Bone marrow (tissue), 2 donors: ENCODE measurements around the gene PHACTR1.

Experiments
- DNase-seq, 2 donors: peaks; one replicate each; lab custom pipeline; 2025; lab: John Stamatoyannopoulos, UW

The PHACTR1 gene

DNA sequence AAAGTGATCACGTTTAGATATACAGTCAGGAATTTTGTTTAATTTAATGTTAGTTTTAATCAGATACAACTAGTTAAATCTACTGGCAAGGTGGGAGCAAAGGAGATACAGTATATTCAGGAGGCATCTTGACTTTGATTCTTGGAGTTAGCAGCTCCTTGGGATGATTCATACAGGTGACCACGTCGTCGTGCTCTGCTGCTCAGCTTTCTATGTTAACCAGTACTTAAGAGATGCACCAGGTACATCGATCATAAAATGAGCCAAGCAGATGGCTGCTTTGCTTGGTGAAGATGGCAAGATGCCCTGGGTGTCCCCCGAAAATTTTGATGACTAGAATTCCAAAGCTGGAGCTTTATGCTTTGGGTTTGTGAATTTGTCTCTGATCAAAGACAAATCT, 547.1 kb downstream of the PHACTR1 start:
- no peak for DNase-seq

DNA sequence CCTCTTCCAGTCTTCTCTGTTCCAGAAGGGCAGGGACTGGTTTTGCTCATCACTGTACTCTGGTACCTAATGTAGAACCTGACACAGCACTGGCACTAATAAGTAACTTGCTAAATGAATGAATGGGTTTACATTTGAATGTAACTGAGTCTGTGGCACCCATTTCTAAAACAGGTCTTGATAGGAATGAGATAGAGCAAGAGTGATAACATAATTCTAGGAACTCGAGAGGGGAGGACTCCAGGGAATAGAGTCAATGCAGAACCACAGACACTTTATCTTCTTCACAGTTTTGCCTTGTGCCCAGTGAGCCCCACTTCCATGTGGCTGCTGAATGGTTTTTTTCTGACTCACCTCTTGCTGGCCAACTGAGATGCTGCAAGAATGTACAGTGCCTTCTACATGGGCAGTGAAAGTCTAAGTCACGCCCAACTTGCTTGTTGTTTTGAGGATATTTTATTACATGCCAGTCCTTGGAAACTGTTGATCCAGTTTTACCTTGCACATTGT, 550.6 kb downstream of the PHACTR1 start:
- no peak for DNase-seq

DNA sequence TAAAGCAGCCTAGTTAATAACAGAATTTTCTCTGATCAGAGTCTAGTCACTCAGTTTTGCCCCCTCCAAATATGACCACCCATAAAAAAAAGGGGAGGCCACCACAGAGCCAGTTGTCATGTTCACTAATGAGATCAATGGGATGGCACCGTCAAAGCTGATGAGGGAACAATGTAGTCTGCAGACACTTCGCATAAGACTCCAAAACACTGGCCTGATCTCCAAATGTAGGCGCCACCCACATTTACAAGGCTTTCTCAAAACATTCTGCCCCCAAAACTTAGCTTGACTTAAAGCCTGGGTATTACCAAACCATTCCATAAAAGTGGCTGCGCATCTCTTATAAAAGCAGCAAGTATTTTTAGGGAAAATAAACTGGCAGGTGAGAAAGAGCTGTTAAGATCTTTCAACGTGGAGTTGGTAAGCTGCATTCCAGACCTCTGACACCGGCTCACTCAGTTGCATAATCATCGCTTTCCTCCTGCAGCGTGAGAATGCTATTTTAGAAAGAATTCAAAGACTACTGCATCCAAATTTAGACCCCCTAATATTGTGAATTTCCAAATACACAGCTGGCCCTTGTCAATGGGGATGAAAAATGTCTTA, 552.4 kb downstream of the PHACTR1 start:
- DNase-seq, result no peak

DNA sequence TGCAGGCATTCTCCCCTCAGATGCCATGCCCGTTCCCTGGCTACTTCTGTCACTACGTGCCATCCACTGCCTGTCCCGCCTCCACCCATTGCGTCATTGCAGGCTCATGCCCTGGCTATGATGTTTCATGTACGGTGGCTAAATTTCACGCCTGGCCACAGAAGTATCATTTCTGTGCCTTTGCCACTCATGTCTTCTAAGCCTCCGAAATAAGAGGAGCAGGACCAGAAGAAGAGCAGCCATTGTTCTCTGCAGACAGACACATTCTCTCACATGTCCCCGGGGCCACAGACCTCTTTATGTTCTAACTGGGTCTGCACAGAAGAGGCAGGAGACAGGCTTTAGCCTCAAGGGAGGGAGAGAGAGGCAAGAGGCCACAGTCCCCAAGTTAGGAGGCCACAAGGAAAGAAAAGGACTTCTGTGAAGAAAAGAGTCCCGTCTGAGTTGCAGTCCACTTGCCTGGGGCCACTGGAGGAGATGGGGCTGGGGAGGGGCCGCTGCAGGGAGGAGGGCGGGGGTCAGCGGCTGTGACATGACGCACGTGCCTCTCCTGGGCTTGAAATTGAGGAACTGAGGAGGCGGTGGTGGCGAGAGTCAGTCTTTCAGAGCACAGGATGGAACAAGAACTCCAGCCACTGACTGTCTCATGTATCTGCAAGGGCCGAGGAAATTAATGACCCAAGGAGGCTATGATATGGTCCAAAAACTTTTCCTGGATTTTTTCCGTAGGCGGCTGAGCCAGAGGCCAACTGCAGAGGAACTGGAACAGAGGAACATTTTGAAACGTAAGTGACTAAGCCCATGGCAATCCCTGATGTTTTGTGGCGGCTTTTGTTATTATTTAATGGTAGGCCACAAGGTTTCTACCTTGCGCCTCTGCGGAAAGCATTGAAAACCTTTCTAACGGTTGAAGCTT, 555.8 kb downstream of the PHACTR1 start:
- DNase-seq, result peak; percentile 34 to 46

DNA sequence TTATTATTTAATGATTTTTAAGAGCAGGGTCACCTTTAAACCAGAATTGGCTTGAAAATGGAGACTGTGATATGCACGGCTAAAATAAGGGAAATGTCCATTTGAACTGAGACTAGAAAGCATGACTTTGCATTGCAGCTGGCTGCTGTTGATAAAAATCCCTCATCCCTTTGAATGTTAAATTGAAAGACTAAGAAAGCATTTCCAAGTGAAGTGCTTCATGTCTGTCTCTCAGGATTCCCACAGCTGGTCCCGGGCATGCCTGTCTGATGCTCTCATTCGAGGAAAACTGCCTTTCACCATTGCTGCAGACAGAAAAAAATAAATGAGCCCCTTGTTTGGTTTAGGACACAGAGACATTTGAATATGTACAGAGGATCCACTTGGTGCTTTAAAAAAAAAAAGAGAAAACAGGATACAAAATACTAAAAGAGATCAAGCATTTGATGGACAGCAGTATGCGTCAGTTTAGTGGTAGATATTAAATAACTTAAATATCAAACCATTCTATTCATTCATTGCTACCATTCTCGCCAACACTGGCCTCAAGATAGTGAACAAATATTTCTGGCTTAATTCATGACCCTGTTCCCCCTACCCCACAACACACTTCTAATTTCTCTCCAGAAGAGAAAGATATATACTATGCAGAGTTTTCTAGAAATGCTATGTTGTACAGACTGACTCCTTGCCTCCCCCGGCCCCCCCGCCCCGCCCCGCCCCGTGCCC, 556.8 kb downstream of the PHACTR1 start:
- DNase-seq, result no peak

DNA sequence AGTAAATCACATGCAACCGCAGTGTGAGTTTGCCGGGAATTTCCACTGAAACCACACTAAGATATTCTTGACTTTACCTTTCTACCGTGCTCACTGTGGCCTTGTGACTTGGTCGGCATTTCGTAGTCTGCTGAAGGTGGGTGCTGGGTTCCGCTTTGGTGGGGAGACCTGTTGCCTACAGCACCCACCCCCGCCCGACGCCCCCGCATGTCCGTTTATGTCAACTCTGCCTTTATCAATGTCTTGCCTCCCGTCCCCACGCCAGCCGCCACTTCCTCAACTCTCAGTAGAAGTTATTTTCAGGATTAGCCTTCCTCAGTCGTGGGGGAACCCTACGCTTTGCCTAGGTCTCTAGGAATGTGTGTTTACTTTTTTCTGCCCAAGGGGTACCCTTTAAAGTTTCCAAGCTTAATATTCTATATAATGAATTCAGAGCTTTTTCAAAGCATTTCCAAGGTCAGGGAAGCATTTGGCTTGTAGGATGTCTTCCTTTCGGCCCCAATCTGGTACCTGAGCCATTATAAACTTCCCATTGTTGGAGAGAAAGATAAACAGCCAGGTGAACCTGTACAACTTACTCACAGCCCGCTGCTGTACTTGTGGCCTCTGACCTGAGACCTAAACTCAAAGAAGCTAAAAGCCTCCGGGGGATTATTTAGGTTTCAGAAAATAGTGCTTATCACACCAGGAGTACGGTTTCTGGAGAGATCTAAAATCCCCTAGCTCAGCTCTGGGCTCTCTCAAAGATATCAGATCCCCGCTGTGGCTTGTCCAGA, 557.6 kb downstream of the PHACTR1 start:
- peak; percentile 41 to 60 for DNase-seq

DNA sequence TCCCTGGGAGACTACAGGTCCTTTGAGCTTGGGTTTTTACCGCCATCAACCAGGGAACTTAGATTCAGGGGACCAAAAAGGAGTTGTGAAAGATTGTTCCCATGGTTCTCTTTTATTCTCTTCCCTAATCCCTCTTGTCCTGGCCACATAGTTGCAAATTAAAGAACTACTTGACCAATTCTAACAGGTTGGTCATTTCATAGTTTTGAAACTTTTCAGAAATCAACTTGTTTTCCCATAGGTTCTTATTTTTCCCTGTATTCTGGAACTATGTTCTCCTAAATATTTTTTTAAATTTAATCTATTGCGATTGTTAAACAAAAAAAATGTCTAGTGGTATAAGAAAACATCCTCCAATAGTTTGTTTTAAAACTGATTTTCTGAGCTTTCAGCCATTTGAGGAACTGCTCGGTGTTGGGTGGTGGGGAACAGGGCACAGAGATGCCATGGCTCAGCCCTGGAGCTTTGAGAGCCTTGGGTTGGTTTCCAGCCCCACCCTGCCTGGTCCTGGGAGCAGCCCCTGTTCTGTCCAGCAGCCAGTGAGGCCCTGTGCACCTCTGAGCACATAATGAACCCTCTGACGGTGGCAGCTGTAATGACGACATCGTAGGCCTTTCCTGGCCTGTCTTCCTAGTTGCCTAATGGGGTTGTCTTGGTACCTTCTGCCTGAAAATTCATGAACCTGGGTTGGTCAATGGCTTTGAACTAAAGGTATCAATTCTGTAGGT, 558.3 kb downstream of the PHACTR1 start:
- no peak for DNase-seq

DNA sequence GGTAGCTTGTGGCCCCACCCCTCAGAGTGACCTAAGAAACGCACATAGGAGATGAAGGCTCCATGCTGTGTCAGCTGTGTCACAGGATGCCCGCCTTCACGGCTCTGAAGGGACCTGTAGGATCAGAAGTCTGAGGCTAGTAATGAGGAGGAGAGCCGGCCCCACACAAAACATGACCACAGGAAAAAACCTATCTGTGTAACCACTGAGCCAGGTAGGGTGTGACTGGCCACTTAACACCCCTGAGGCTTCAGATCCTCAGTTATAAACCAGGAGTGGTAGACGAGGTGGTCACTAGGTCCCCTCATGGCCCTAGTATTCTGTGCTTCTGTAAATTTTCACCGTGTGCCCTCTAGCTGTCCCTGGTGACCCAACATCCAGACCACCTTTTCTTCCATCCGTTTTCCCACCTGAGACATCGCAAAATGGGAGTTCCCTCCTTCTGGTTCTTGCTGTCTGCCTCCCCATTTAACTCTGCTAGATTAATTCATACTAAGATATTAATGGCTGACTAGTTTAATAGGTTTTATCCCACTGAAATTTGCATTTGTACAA, 558.9 kb downstream of the PHACTR1 start:
- DNase-seq, result no peak

DNA sequence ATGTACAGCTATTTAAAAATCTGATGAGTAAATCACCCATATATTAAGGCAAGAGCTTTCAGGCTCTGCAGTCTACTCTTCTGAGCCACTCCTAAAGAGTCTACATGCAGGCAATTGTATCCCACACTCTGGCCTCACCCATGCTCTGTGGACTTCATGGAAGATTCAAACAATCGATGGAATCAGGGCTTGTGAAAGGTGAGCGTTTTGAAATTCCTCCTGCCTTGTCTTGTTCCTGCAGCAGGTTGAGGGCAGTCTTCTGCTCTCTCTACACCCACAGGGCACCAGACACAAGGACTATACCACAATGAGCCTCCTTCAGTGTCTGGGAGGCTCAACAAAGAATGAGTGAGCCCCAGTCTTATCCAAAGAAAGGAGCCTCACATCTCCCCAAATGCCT, 560.7 kb downstream of the PHACTR1 start:
- DNase-seq, result no peak

DNA sequence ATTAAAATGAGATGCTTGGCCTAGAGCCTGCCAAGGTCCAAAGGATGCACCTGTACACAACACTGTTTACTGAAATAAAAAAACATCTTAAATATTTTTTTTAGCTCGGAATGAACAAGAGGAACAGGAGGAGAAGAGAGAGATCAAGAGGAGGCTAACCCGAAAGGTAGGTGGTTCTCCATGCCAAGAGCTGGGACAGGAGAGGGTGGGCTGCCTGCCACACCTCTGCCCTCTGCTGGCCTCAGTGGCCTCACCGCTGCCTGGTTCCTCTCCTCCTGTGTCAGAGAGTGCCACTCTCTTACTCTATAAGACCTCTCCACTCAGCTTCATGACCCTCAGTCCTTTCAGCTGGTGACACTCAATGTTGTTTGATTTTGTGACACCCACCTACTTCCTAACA, 561.6 kb downstream of the PHACTR1 start:
- DNase-seq, result peak in 1 of 2 donors; percentile 20

DNA sequence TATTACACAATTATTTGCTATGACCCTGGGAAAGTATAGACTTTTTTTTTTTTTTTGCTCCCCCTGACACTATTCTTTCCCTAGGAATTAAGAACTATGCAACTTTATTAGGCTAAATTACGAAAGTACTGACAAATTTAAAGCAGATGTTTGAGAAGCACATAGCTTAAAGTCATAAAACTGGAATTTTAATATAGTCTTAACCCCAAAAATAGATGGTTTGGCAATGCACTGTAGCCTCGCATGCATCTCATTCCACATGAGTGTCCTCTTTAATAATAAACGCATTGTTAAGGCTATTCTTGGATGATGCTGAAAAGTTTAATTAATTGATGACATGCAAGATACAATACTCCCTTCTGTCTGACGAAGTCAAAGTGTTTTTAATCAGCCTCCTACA, 562.4 kb downstream of the PHACTR1 start:
- DNase-seq, result no peak

DNA sequence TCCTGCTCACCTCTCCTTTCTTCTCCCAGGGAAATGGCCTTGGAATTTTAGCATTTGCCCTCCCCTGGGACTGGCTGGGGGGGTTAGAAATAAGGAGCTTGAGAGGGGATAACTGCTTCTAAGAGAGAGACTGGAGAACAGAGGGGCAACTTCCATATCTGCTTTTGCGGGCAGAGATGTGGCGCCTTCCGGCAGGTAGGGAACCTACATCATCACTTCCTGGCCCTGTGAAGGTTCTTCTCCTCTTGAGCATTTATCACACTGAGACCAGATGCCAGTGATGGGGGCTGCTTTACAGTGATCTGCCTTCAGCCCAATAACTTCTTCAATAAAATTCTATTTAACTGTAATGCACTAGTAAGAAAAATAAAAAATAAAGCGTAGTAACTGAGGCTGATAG, 563.7 kb downstream of the PHACTR1 start:
- no peak for DNase-seq

DNA sequence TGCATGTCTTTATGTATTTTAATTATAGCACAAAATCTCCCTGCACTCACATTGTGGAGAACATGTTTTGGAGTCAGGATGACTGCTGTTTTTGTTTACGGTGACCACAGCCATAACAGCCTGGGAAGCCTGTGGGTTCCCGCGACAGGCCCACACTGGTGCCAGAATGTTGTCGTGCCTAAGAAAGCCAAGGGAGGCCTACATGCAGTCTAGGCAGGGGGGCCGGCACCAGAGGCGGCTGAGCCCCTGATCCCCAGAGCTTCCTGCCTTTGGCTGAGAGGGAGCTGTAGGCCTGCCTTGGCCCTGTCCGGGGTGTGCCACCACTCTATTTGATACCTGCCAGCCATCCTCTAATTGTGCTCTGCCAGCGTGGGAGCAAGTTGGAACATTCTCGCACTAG, 565.1 kb downstream of the PHACTR1 start:
- no peak for DNase-seq

DNA sequence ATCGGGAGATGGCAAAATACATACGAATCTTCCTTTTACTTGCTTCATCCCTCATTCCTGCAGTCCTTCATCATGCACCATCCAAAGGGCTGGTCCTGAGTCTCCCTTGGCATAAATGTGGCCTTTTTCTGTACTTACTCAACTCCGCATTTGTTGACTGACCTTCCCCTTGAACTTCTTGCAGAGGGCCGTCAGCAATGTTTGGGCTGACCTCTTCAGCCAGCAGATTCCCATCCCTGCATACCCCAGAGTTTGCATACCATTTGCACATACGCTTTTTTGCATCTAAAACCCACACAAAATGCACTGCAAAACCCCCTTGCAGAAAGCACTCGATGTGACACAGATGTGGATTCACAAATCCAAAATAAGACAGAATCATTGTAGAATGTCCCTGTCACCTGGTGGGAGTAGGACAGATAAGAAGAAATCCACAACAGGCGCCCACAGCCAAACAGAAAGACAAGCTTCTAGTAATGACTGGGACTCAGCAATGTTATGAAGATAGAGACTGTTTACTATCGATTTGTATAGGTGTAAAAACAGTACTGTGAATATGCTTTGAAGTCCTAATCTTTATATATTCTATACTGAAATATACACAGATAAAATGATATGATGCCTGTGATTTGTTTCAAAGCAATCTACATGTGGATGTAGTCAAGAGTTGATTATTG, 566.0 kb downstream of the PHACTR1 start:
- no peak for DNase-seq

DNA sequence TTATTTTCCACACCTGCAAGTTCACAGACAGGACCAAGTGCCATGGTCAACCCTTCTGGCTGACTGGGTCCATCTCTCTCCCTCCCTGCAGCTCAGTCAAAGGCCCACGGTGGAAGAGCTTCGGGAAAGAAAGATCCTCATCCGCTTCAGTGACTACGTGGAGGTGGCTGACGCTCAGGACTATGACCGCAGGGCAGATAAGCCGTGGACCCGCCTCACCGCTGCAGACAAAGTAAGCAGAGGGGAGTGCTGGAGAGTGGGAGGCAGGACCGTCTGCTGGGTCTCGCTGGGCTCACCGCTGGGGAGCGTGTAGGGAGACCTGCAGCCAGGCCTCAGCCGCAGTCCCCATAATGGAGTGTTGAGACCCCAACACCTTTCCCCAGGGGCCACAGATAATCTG, 566.8 kb downstream of the PHACTR1 start:
- DNase-seq, result no peak

DNA sequence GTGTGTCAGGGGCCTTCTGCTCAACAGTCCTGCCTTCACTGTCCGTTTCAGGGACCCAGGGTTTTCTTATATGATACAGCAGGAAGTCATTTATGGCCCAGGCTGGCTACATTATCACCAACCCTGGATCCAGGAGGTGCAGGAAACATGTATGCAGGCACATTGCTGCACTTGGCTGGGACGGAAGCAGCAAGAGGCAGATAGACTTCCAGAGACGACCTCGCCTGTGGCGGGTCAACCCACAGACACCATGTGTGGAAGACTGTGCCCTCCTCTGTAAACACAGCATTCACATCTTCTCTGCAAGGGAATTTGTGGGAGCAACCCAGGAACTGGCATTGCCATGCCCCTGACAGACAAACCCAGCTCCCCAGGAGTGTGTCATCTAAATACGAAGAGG, 568.1 kb downstream of the PHACTR1 start:
- no peak for DNase-seq

DNA sequence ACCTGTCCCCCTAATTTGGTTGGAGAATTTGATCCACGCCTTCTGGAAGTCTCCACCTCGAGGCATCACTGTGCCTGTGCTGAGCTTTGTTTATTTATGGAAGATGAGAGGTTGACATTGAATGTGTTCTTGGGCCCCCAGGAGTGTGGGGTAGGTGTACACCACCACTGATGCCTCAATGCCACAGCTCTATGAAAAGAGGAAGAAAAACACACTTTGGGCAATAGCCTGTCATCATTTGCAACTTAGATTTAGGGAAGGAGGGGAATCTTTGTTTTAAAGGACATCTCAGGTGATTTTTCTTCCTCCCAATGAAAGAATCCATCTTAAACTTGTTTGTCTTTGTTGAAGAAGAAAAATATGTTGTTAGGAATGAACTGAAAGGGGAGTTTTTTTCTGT, 569.1 kb downstream of the PHACTR1 start:
- DNase-seq, result no peak

DNA sequence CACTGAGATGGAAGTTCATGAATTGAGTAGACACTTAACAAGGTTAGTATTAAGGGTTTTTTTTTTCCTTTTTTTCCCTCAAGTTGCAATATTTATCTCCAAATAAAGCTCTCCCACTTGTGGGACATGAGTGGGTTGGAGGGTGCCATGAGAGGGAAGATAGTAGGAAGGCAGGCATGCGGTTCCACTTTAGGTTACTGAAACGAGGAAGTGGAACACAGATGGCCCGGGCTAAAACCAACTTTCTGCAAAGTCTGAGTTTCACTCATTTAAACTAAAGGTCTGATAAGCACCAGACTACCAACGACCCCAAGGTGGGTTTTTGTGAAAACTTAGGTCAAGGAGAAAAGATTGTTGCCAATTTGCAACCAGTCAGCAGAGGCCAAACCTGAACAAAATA, 569.6 kb downstream of the PHACTR1 start:
- DNase-seq, result no peak

DNA sequence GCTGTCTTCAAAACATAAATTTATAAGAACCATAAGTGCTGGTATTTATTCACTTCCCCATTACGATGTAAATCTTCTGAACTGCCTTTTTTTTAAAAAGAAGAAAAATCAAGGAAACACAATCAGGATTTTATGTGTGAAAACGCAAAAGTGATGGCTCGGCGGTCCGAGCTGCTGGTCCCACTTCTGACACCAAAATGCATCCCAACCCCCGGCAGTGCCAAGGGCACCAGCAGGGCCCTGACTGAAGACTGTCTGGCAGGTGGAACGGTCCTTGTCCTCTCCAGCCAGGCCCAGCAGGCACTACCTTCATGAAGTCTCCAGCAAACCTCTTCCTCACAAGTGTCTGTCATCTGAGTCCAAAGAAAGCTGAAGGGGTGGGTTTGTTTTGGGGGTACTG, 570.5 kb downstream of the PHACTR1 start:
- no peak for DNase-seq

DNA sequence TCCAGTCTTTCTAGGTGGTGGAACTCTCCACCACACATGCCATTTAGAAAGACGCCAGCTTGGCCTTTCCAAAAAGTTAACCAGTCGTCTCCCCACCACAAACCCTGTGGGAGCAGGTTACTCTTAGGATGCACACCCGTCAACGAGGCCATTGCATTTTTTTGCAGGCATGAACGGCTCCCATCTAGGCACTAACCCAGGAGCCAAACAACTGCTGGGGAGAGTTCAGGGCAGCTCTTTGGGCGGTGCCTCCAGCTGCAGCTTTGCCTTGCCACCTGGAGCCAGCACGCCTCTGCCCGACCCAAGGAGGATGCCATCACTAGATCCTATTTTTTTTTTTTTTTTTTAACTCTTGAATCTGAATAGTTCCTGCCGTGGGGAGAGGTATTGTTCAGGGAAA, 571.9 kb downstream of the PHACTR1 start:
- DNase-seq, result no peak
